IMR-90 (cell line): ENCODE results near the gene CCSER2. TPM values are rescaled to one million over a fixed set of nuclear protein-coding genes. Genes with fewer than 3 reads are reported as not detected.
"Not testable (repeated sequence)": the region's sequence is repeated elsewhere in the genome, so short reads cannot be mapped to it uniquely, and the experiment has no call there.

Experiments
- ATAC-seq: fragments of 200-7000 bp; cut with Tn5 transposase; 2 replicates; pipeline ENCODE4 v1.9.1; 2020; ENCODE audit warnings: low read depth, mild to moderate bottlenecking, moderate library complexity
- BruUV-seq: library from RNA; stranded (reverse); fragments of 400-500 nt; replicated peaks from 2 replicates; lab custom pipeline; 2021; lab: Mats Ljungman, UMichigan
- CTCF ChIA-PET: fragments of 300-600 bp; formaldehyde crosslinking; extraction: SDS; loops from one replicate; lab custom pipeline; 2021; ENCODE audit warnings: antibody characterized with exemption; lab: Yijun Ruan, JAX
- POLR2A ChIA-PET: fragments of 300-600 bp; sonication (Branson Sonifier 250); formaldehyde crosslinking; loops from one replicate; lab custom pipeline; 2022; ENCODE audit warnings: antibody characterized with exemption; ENCODE audit not compliant: unreplicated experiment; lab: Charles Lee
- DNase-seq: peaks from one replicate; pipeline ENCODE4 v3.0.0; 2013
- H2AFZ ChIP-seq: replicated peaks from 2 replicates; pipeline ENCODE3; 2013; ENCODE audit warnings: low read length, mild to moderate bottlenecking; ENCODE audit not compliant: poor library complexity
- H2AK5ac ChIP-seq: 2 replicates; pipeline ENCODE4 v1.6.1; 2013; ENCODE audit warnings: low read depth, low read length, inconsistent platforms
- H2AK9ac ChIP-seq: replicated peaks from 2 replicates; pipeline ENCODE3; 2013; ENCODE audit warnings: mild to moderate bottlenecking, low read depth, low read length, moderate library complexity; ENCODE audit not compliant: poor library complexity
- H2BK120ac ChIP-seq: 2 replicates; pipeline ENCODE4 v1.6.1; 2013; ENCODE audit warnings: low read depth, low read length, inconsistent platforms
- H2BK15ac ChIP-seq: 3 replicates; pipeline ENCODE4 v1.6.1; 2013; ENCODE audit warnings: low read depth, low read length, inconsistent platforms
- H2BK20ac ChIP-seq: 2 replicates; pipeline ENCODE4 v1.6.1; 2013; ENCODE audit warnings: low read depth, mild to moderate bottlenecking, inconsistent platforms, low read length, moderate library complexity
- H2BK5ac ChIP-seq: 2 replicates; pipeline ENCODE4 v1.6.1; 2013; ENCODE audit warnings: mild to moderate bottlenecking, low read depth, low read length, inconsistent platforms; ENCODE audit not compliant: poor library complexity, severe bottlenecking
- H3K14ac ChIP-seq: replicated peaks from 2 replicates; pipeline ENCODE4 v1.6.1; 2013; ENCODE audit warnings: low read depth, low read length, inconsistent platforms
- H3K18ac ChIP-seq: 2 replicates; pipeline ENCODE4 v1.6.1; 2013; ENCODE audit warnings: low read depth, low read length, control low read depth
- H3K23ac ChIP-seq: 2 replicates; pipeline ENCODE4 v1.6.1; 2013; ENCODE audit warnings: low read depth, low read length, inconsistent platforms
- H3K27ac ChIP-seq: 2 replicates; pipeline ENCODE4 v1.5.1; 2013; ENCODE audit warnings: mild to moderate bottlenecking, control low read depth, low read length; ENCODE audit not compliant: insufficient read depth
- H3K27me3 ChIP-seq: 2 replicates; pipeline ENCODE4 v1.6.1; 2013; ENCODE audit warnings: low read length; ENCODE audit not compliant: control insufficient read depth, insufficient read depth
- H3K36me3 ChIP-seq: 2 replicates; pipeline ENCODE4 v1.6.1; 2013; ENCODE audit warnings: low read length, mixed read lengths; ENCODE audit not compliant: control insufficient read depth, insufficient read depth
- H3K4ac ChIP-seq: 2 replicates; pipeline ENCODE4 v1.6.1; 2013; ENCODE audit warnings: low read depth, low read length, inconsistent platforms
- H3K4me1 ChIP-seq: 2 replicates; pipeline ENCODE4 v1.6.1; 2013; ENCODE audit warnings: low read length, mixed read lengths; ENCODE audit not compliant: control insufficient read depth, insufficient read depth
- H3K4me2 ChIP-seq: 2 replicates; pipeline ENCODE4 v1.6.1; 2013; ENCODE audit warnings: low read depth, mild to moderate bottlenecking, control low read depth, low read length, moderate library complexity
- H3K4me3 ChIP-seq: 2 replicates; pipeline ENCODE4 v1.5.1; 2013; ENCODE audit warnings: low read depth, mild to moderate bottlenecking, control low read depth, low read length, moderate library complexity; ENCODE audit not compliant: insufficient read depth
- H3K56ac ChIP-seq: 2 replicates; pipeline ENCODE4 v1.6.1; 2013; ENCODE audit warnings: low read length, inconsistent platforms; ENCODE audit not compliant: insufficient read depth; ENCODE audit errors: extremely low read depth
- H3K79me1 ChIP-seq, 2 experiments: 2 replicates each; pipeline ENCODE4 v1.6.1; 2013; ENCODE audit warnings: low read length in 2 of 2, inconsistent platforms in 1 of 2, low read depth in 1 of 2
- H3K9ac ChIP-seq: 2 replicates; pipeline ENCODE4 v1.6.1; 2013; ENCODE audit warnings: low read depth, low read length, control low read depth
- H3K9me1 ChIP-seq: 2 replicates; pipeline ENCODE4 v1.6.1; 2013; ENCODE audit warnings: low read length, inconsistent platforms; ENCODE audit not compliant: insufficient read depth
- H3K9me3 ChIP-seq: 2 replicates; pipeline ENCODE4 v1.6.1; 2013; ENCODE audit warnings: low read length; ENCODE audit not compliant: control insufficient read depth, insufficient read depth
- H4K20me1 ChIP-seq: 2 replicates; pipeline ENCODE4 v1.6.1; 2013; ENCODE audit warnings: low read length, inconsistent platforms; ENCODE audit not compliant: insufficient read depth
- H4K5ac ChIP-seq: 2 replicates; pipeline ENCODE4 v1.6.1; 2013; ENCODE audit warnings: mild to moderate bottlenecking, low read depth, low read length, control low read depth
- H4K8ac ChIP-seq, 2 experiments: 2 replicates each; pipeline ENCODE4 v1.6.1; 2013; ENCODE audit warnings: low read depth in 2 of 2, low read length in 2 of 2, control low read depth in 1 of 2, inconsistent platforms in 1 of 2
- H4K91ac ChIP-seq: 2 replicates; pipeline ENCODE4 v1.6.1; 2013; ENCODE audit warnings: low read depth, low read length, inconsistent platforms; ENCODE audit not compliant: insufficient read depth
- WGBS, 2 experiments: methylation state at CpG; one replicate each; pipeline versions ENCODE4 v1.1.5 to v1.1.7; 2013; ENCODE audit warnings: missing lambda C conversion rate in 2 of 2; ENCODE audit not compliant: insufficient read length in 1 of 2; ENCODE audit errors: extremely low coverage in 2 of 2; 5-methylcytosine and 5-hydroxymethylcytosine counted together
- dilution Hi-C: fragments of 300-500 bp; cut with HindIII; formaldehyde crosslinking; loops from one replicate; pipeline ENCODE4 v1.14.3; 2018; ENCODE audit warnings: low sequenced_read_pairs; ENCODE audit not compliant: unreplicated experiment
- in situ Hi-C: fragments of 300-500 bp; cut with MboI; formaldehyde crosslinking; loops from 3 replicates; pipeline ENCODE4 v1.14.3; 2019; ENCODE audit warnings: low sequenced_read_pairs, inconsistent platforms, mixed read lengths
- intact Hi-C: fragments of 100-400 bp; cut with micrococcal nuclease; formaldehyde crosslinking; loops from 2 replicates; pipeline ENCODE4 v1.10.0; 2022
- polyA plus RNA-seq, 3 experiments: library from polyadenylated mRNA; depleted of rRNA; stranded (reverse); fragments of >200 nt; gene quantifications; 2 replicates each; pipeline ENCODE4 v1.2.3, GENCODE V29; 2012; ENCODE audit warnings: low replicate concordance in 1 of 3
- total RNA-seq: library from RNA; depleted of rRNA; stranded (reverse); fragments of >200 nt; gene quantifications from 2 replicates; pipeline ENCODE4 v1.2.3, GENCODE V29; 2012

Gene CCSER2
- total and polyA plus RNA-seq, 2 of the 4 experiments (the other 2 are of a cell fraction): 20.4 to 31.7 TPM

GRCh38 chr10:84528526-84528925 is 200.1 kb downstream of the CCSER2 start:
- DNase-seq, dilution Hi-C loops, H3K9ac ChIP-seq, H3K27me3 ChIP-seq, H3K27ac ChIP-seq, H3K18ac ChIP-seq, BruUV-seq, H2BK20ac ChIP-seq, H3K14ac ChIP-seq, H2BK5ac ChIP-seq, H3K79me1 ChIP-seq, H3K4me2 ChIP-seq, H3K4me3 ChIP-seq, H3K4me1 ChIP-seq, H2AK5ac ChIP-seq, H3K4ac ChIP-seq, H2AFZ ChIP-seq, in situ Hi-C loops, H3K9me1 ChIP-seq, H3K36me3 ChIP-seq, H4K20me1 ChIP-seq, H2BK15ac ChIP-seq, H3K23ac ChIP-seq, H4K91ac ChIP-seq, H2AK9ac ChIP-seq, POLR2A ChIA-PET, H3K9me3 ChIP-seq, H2BK120ac ChIP-seq, H4K5ac ChIP-seq, H3K56ac ChIP-seq, H4K8ac ChIP-seq, ATAC-seq, intact Hi-C loops: not testable (repeated sequence)
- no CpG with 5 or more reads among the region's 5 CpGs for WGBS, 2 experiments
- CTCF ChIA-PET: interaction anchor here (0.7 kb wide), 1 partner anchor 94 kb away, joined by 3 read pairs; no protein-coding TSS in a partner anchor
